Measurements from ENCODE around the gene GPR4.

Gene GPR4

DNA sequence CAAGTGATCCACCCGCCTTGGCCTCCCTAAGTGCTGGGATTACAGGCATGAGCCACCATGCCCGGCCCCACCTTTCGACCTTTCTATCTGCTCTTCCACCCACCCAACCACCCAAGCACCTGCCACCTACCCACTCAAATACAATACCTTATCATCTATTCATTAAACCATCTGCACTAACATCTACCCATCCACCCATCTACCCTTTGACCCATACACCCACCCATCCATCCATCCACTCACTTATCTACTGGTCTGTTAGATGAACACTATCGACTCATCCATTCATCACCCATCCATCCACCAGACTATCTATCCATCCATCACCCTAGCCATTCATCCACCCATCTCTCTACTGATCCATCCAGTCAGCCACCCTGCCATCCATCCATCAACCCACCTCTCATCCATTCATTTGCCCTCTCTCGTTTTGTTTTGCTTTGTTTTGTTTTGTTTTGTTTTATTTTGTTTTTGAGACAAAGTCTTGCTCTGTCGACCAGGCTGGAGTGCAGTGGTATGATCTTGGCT lies 20.0 kb upstream of the GPR4 start:
- Histone ChIP-seq H2AFZ (ENCODE audit: low read depth, low read length) (no peak overlapping the region), H2BK15ac (ENCODE audit: low read depth, poor library complexity, severe bottlenecking) (no peak overlapping the region), H3K18ac (ENCODE audit: low read depth in 1 of 2, low read length in 2 of 2) (no peak overlapping the region), H4K8ac (ENCODE audit: low read length) (no peak overlapping the region), H2BK120ac (ENCODE audit: low read depth, low read length) (no peak overlapping the region), H3K27ac (ENCODE audit: low read length, poor library complexity, severe bottlenecking) (no peak overlapping the region), H3K79me1 (replicated peaks; ENCODE audit: low read length, poor library complexity, severe bottlenecking) (peaks cover 6% of the 10 kb centered on the region), H3K4me1 (ENCODE audit: control insufficient read depth, insufficient read depth, low read depth, low read length) (no peaks in the 10 kb centered on the region), H3K4me2 (ENCODE audit: low read length, poor library complexity, severe bottlenecking) (no peak overlapping the region), H4K91ac (ENCODE audit: low read length) (no peak overlapping the region), H3K14ac (ENCODE audit: low read length in 2 of 2) (no peak overlapping the region), H3K36me3 (ENCODE audit: control insufficient read depth in 1 of 2, insufficient read depth in 2 of 2, low read depth in 1 of 2, low read length in 2 of 2) (peaks cover 55 to 69% of the 10 kb centered on the region in 2 experiments), H3K9me3 (ENCODE audit: control insufficient read depth, low read length) (no peaks in the 10 kb centered on the region), H3K4me3 (ENCODE audit: insufficient read depth in 1 of 2, low read depth in 1 of 2, low read length in 2 of 2) (no peak overlapping the region), H3K23ac (ENCODE audit: low read length in 2 of 2) (no peak overlapping the region), H2AK5ac (ENCODE audit: low read length, severe bottlenecking) (no peak overlapping the region), H3K27me3 (ENCODE audit: control insufficient read depth in 1 of 2, insufficient read depth in 1 of 2, low read length in 2 of 2) (no peaks in the 10 kb centered on the region), H2BK5ac (ENCODE audit: low read depth, low read length, poor library complexity, severe bottlenecking) (no peak overlapping the region), H3K4ac (ENCODE audit: low read depth in 1 of 2, low read length in 2 of 2) (no peak overlapping the region), H3K9ac (ENCODE audit: low read length) (no peak overlapping the region), H2BK12ac (ENCODE audit: low read length in 2 of 2) (no peak overlapping the region)
- WGBS, result 91% methylated on average over 6 of the region's 6 CpGs
- no peak for DNase-seq

DNA sequence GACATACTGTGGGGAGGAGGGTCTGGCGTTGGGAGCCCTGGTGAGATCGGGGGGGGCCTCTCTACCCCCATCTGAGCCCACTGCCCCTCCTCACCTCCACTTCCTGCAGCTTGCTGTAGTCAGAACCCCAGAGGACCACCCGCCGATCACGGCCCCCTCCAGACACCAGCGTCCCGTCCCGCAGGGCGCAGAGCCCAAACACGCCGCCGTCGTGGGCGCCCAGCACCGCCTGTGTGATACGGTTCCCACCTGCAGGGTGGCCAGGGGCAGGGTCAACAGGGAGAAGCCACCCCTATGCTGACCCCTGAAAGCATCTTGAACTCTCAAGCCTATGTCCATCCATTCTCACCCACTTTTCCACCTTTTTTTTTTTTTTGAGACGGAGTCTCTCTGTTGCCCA lies 19.4 kb upstream of the GPR4 start:
- DNase-seq, result no peak
- Histone ChIP-seq H2BK5ac (ENCODE audit: low read depth, low read length, poor library complexity, severe bottlenecking) (no peak overlapping the region), H3K4me2 (ENCODE audit: low read length, poor library complexity, severe bottlenecking) (no peak overlapping the region)

DNA sequence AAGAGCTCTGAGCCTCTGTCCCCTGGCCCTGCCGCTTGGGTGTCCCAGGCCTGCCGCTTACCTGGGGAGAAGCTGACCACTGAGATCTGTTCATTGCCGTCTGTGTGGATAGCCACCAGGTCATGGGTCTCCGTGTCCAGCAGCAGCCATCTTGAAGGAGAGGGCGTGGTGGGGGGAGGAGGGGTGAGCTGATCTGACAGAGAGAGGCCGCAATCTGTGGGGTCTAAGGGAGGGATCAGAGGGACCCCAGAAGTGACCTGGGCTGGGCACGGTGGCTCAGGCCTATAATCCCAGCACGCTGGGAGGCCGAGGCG lies 14.6 kb upstream of the GPR4 start:
- peak overlapping the region; percentile 62 for H4K91ac ChIP-seq (ENCODE audit: low read length)
- no peak overlapping the region for H3K4me2 ChIP-seq (ENCODE audit: low read length, poor library complexity, severe bottlenecking)
- no peak overlapping the region for H3K4ac ChIP-seq (ENCODE audit: low read depth in 1 of 2, low read length in 2 of 2)
- H4K8ac ChIP-seq (ENCODE audit: low read length), result peak overlapping the region; percentile 73
- no peak overlapping the region for H3K18ac ChIP-seq (ENCODE audit: low read depth in 1 of 2, low read length in 2 of 2)
- 78% methylated on average over 10 of the region's 10 CpGs for WGBS
- peaks cover 13% of the 10 kb centered on the region for H3K4me1 ChIP-seq (ENCODE audit: control insufficient read depth, insufficient read depth, low read depth, low read length)
- H3K36me3 ChIP-seq (ENCODE audit: control insufficient read depth in 1 of 2, insufficient read depth in 2 of 2, low read depth in 1 of 2, low read length in 2 of 2), result peaks cover 60 to 75% of the 10 kb centered on the region in 2 experiments
- H3K79me1 ChIP-seq (replicated peaks; ENCODE audit: low read length, poor library complexity, severe bottlenecking), result peaks cover 5% of the 10 kb centered on the region
- H3K14ac ChIP-seq (ENCODE audit: low read length in 2 of 2), result no peak overlapping the region
- H2AFZ ChIP-seq (ENCODE audit: low read depth, low read length), result no peak overlapping the region
- peak overlapping the region in 1 of 2 experiments; percentile 25 for H2BK12ac ChIP-seq (ENCODE audit: low read length in 2 of 2)
- H3K9me3 ChIP-seq (ENCODE audit: control insufficient read depth, low read length), result no peaks in the 10 kb centered on the region
- no peaks in the 10 kb centered on the region for H3K27me3 ChIP-seq (ENCODE audit: control insufficient read depth in 1 of 2, insufficient read depth in 1 of 2, low read length in 2 of 2)
- DNase-seq, result no peak
- H2BK15ac ChIP-seq (ENCODE audit: low read depth, poor library complexity, severe bottlenecking), result no peak overlapping the region
- no peak overlapping the region for H3K9ac ChIP-seq (ENCODE audit: low read length)
- H3K4me3 ChIP-seq (ENCODE audit: insufficient read depth in 1 of 2, low read depth in 1 of 2, low read length in 2 of 2), result no peak overlapping the region
- no peak overlapping the region for H2BK120ac ChIP-seq (ENCODE audit: low read depth, low read length)
- H3K27ac ChIP-seq (ENCODE audit: low read length, poor library complexity, severe bottlenecking), result no peak overlapping the region
- no peak overlapping the region for H3K23ac ChIP-seq (ENCODE audit: low read length in 2 of 2)
- H2BK5ac ChIP-seq (ENCODE audit: low read depth, low read length, poor library complexity, severe bottlenecking), result no peak overlapping the region
- H2AK5ac ChIP-seq (ENCODE audit: low read length, severe bottlenecking), result no peak overlapping the region

More for the DNA sequence above, 19.4 kb upstream of the GPR4 start:
- H4K8ac ChIP-seq (ENCODE audit: low read length), result no peak overlapping the region
- H2BK15ac ChIP-seq (ENCODE audit: low read depth, poor library complexity, severe bottlenecking), result no peak overlapping the region
- 98% methylated on average over 15 of the region's 17 CpGs for WGBS
- no peak overlapping the region for H3K4ac ChIP-seq (ENCODE audit: low read depth in 1 of 2, low read length in 2 of 2)
- H3K18ac ChIP-seq (ENCODE audit: low read depth in 1 of 2, low read length in 2 of 2), result no peak overlapping the region
- peaks cover 7% of the 10 kb centered on the region for H3K79me1 ChIP-seq (replicated peaks; ENCODE audit: low read length, poor library complexity, severe bottlenecking)
- no peak overlapping the region for H2BK120ac ChIP-seq (ENCODE audit: low read depth, low read length)
- no peak overlapping the region for H3K27ac ChIP-seq (ENCODE audit: low read length, poor library complexity, severe bottlenecking)
- H2AK5ac ChIP-seq (ENCODE audit: low read length, severe bottlenecking), result no peak overlapping the region
- H3K27me3 ChIP-seq (ENCODE audit: control insufficient read depth in 1 of 2, insufficient read depth in 1 of 2, low read length in 2 of 2), result no peaks in the 10 kb centered on the region
- peaks cover 2% of the 10 kb centered on the region for H3K4me1 ChIP-seq (ENCODE audit: control insufficient read depth, insufficient read depth, low read depth, low read length)
- H2BK12ac ChIP-seq (ENCODE audit: low read length in 2 of 2), result no peak overlapping the region
- H3K9me3 ChIP-seq (ENCODE audit: control insufficient read depth, low read length), result no peaks in the 10 kb centered on the region
- no peak overlapping the region for H4K91ac ChIP-seq (ENCODE audit: low read length)
- H3K36me3 ChIP-seq (ENCODE audit: control insufficient read depth in 1 of 2, insufficient read depth in 2 of 2, low read depth in 1 of 2, low read length in 2 of 2), result peaks cover 57 to 69% of the 10 kb centered on the region in 2 experiments
- no peak overlapping the region for H3K9ac ChIP-seq (ENCODE audit: low read length)
- H3K14ac ChIP-seq (ENCODE audit: low read length in 2 of 2), result no peak overlapping the region
- no peak overlapping the region for H3K23ac ChIP-seq (ENCODE audit: low read length in 2 of 2)
- peak overlapping the region in 1 of 2 experiments; percentile 15 for H3K4me3 ChIP-seq (ENCODE audit: insufficient read depth in 1 of 2, low read depth in 1 of 2, low read length in 2 of 2)
- H2AFZ ChIP-seq (ENCODE audit: low read depth, low read length), result no peak overlapping the region

DNA sequence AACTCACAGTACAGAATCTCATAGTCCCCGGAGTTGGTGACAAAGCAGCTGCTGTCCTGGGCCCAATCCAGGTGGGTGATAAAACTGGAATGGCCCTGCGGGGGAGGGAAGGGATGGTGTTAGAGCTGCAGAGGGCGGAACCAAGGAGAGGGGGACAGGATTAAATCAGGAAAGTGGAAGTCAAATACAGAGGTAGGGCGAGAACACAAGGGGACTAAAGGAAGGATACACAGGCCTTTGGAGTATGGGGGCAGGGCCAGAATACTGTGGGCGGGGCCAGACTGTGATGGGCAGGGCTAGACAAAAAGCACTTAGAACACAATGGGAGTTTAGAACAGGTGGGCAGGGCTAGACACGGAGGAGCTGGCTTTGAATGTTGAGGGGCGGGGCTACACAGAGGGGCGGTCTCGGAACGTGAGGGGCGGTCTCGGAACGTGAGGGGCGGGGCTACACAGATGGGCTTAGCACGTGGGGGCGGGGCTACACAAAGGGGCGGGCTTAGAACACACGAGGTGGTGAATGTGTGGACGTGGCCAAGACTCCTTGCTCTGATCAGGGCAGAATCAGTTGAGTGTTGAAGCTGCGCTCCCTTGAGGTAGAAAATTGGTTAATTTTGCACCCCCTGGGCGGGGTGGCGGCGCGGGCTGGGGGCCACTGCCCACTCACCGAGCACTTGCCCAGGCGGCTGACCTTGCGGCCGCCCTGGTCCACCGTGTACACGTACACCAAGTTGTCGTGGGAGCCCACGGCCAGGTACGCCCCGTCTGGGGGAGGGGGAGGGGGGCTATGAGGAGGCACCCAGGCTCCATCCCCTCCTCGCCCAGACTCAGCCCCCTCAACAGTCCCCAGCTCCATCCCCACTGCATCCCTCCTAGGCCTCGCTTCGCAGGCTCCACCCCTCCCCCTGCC lies 14.0 kb upstream of the GPR4 start:
- Histone ChIP-seq H3K9ac (ENCODE audit: low read length) (no peak overlapping the region), H3K36me3 (ENCODE audit: control insufficient read depth in 1 of 2, insufficient read depth in 2 of 2, low read depth in 1 of 2, low read length in 2 of 2) (peaks cover 63 to 73% of the 10 kb centered on the region in 2 experiments), H2BK5ac (ENCODE audit: low read depth, low read length, poor library complexity, severe bottlenecking) (no peak overlapping the region), H3K4ac (ENCODE audit: low read depth in 1 of 2, low read length in 2 of 2) (peak overlapping the region in 1 of 2 experiments; percentile 73), H2BK120ac (ENCODE audit: low read depth, low read length) (no peak overlapping the region), H3K23ac (ENCODE audit: low read length in 2 of 2) (no peak overlapping the region), H3K4me1 (ENCODE audit: control insufficient read depth, insufficient read depth, low read depth, low read length) (peaks cover 13% of the 10 kb centered on the region), H3K27ac (ENCODE audit: low read length, poor library complexity, severe bottlenecking) (no peak overlapping the region), H3K4me3 (ENCODE audit: insufficient read depth in 1 of 2, low read depth in 1 of 2, low read length in 2 of 2) (no peak overlapping the region), H2AFZ (ENCODE audit: low read depth, low read length) (no peak overlapping the region), H2BK12ac (ENCODE audit: low read length in 2 of 2) (no peak overlapping the region), H4K91ac (ENCODE audit: low read length) (peak overlapping the region; percentile 62), H3K18ac (ENCODE audit: low read depth in 1 of 2, low read length in 2 of 2) (peak overlapping the region in 1 of 2 experiments; percentile 58), H3K14ac (ENCODE audit: low read length in 2 of 2) (no peak overlapping the region), H3K27me3 (ENCODE audit: control insufficient read depth in 1 of 2, insufficient read depth in 1 of 2, low read length in 2 of 2) (no peaks in the 10 kb centered on the region), H3K79me1 (replicated peaks; ENCODE audit: low read length, poor library complexity, severe bottlenecking) (peaks cover 5% of the 10 kb centered on the region), H3K4me2 (ENCODE audit: low read length, poor library complexity, severe bottlenecking) (no peak overlapping the region), H2BK15ac (ENCODE audit: low read depth, poor library complexity, severe bottlenecking) (no peak overlapping the region), H4K8ac (ENCODE audit: low read length) (peak overlapping the region; percentile 73), H3K9me3 (ENCODE audit: control insufficient read depth, low read length) (no peaks in the 10 kb centered on the region), H2AK5ac (ENCODE audit: low read length, severe bottlenecking) (no peak overlapping the region)
- DNase-seq, result peak; percentile 81
- WGBS, result 36% methylated on average over 33 of the region's 37 CpGs
